HG02885 (cell line): Measurements from ENCODE around the gene SNAPC4.
"Not testable (repeated sequence)": the region's sequence is repeated elsewhere in the genome, so short reads cannot be mapped to it uniquely, and the experiment has no call there.

Source experiments
- ATAC-seq: cut with Tn5 transposase; IDR thresholded peaks from one replicate; pipeline ENCODE4 v1.9.1; 2021; ENCODE audit warnings: mild to moderate bottlenecking; ENCODE audit not compliant: unreplicated experiment, poor library complexity

The SNAPC4 gene

GRCh38 chr9:136433043-136433715 lies 33.2 kb upstream of the SNAPC4 start:
- ATAC-seq = no peak

GRCh38 chr9:136432591-136432990 lies 32.6 kb upstream of the SNAPC4 start:
- ATAC-seq = no peak

GRCh38 chr9:136431782-136432350 lies 31.9 kb upstream of the SNAPC4 start:
- no peak for ATAC-seq

DNA sequence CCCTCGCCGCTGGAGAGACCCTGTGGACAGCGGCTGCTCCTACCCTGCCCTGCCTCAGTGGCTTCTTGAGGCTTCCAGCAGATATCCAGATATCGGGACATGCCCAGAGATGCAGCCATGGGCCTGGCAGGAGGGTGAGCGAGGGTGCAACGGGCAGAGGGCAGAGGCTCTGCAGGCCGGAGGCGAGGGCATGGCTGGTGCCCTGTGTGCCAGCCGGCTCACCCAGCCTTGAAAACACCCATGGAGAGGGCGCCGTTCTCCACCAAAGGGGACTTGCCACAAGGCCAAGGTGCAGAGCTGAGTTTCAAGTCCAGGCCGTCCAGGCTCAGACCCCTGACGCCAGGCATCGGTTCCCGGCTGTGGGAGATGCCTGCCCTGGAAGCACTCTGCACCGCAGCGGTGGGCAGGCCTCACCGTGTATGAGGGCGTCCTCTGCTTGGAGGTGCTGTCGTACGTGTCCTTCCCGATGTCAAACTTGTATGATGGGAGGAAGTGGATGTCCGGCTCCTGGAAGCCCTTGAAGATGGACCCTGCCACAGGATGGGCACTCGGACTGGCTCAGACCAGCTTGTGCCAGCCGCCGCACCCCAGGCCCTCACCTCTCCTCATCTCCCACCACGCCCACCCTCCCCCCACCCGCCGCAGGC lies 30.7 kb upstream of the SNAPC4 start:
- no peak for ATAC-seq

DNA sequence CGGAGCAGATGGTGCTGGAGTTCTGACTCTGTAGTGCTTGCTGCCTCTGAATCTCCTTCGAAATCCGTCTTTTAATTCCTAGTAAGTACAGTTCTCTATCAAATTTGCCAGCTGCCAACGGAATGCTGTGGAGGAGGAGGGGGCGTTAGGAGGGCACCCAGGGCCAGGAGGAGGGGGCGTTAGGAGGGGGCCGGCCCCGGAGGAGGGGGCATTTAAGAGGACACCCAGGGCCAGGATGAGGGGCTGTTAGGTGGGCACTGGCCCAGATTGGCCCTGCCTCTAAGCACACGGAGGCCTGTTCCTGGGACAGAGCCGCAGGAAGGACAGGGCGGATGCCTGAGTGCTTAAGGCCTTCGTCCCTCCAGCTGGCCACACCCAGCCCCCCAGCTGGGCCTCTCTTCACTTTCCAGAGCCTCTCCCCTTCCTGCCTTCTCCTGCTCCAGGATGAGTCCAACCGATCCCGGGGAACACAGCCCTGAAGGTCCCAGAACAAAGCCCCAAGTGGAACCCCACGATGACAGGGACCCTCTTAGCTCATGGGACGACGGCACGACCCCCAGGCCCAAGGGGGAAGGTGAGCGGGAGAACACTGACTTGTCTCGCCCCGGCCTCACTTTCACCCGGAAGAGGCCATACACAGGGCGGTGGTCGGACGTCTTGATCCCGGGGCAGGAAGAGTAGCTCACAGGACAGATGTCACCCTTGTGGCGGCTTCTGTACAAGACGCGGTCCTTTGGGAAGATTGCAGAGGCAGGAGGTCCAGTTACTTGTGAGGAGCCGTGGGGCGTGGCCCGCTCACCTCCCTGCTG lies 29.9 kb upstream of the SNAPC4 start:
- no peak for ATAC-seq

DNA sequence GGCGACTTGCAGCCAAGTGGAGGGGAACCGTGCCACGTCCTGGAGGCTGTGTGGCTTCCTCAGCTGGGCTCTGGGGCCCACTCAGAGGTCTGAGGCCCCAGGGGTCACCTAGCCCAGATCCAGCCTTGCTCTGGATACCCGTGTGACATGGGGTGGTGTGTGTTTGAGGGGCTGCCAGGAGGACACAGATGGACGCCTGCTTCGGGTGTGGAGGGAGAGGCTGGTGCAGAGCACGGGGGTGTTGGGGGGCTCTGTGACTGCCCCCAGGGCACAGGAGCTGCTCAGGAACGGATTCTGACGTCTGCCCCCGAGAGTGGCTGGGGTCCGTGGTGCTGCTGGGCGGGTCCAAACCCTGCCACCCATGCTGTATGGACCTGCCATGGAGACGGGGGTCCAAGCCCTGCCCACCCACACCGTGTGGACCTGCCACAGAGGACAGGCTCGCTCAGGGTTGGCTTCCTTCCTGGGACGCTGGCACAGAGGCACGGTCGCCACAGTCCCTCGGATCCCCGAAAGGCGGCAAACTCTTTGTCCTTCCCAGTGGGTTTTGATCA lies 29.2 kb upstream of the SNAPC4 start:
- ATAC-seq = no peak

GRCh38 chr9:136426787-136427186 lies 26.8 kb upstream of the SNAPC4 start:
- ATAC-seq = no peak

GRCh38 chr9:136425367-136425766 lies 25.4 kb upstream of the SNAPC4 start:
- not testable (repeated sequence) for ATAC-seq

GRCh38 chr9:136424750-136425362 lies 24.9 kb upstream of the SNAPC4 start:
- no peak for ATAC-seq

- ATAC-seq = no peak
Measured at GRCh38 chr9:136423432-136424146, 23.6 kb upstream of the SNAPC4 start.

DNA sequence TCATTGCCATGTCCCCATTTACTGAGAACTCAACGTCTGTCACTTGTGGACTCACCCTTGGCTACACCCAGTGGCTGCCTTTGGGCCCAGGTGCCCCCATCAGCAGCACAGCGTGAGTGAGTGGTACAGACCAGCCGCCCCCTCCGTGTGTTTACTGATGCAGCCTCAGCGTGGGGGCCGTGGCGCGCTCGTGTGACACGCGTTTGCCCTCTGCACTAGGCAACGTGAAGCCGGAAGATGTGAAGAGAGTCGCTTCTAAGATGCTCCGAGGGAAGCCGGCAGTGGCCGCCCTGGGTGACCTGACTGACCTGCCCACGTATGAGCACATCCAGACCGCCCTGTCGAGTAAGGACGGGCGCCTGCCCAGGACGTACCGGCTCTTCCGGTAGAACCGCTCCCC lies 22.9 kb upstream of the SNAPC4 start:
- no peak for ATAC-seq

DNA sequence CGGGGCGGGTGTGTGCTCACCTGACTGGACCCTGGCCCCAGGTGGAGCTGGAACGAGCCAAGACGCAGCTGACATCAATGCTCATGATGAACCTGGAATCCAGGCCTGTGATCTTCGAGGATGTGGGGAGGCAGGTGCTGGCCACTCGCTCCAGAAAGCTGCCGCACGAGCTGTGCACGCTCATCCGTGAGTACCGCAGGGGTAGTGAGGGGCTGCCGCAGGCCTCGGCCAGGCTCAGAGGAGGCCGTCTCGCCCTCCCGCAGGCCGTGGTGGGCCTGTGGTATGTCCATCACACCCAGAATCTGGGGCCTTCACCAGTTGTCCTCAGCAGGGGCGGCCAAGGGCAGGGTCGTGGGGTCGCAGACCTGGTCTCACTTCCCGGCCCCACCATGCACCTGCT lies 21.8 kb upstream of the SNAPC4 start:
- no peak for ATAC-seq

GRCh38 chr9:136419092-136419420 lies 19.1 kb upstream of the SNAPC4 start:
- ATAC-seq = no peak

GRCh38 chr9:136418182-136419091 lies 18.5 kb upstream of the SNAPC4 start:
- ATAC-seq = no peak

- no peak for ATAC-seq
Measured at GRCh38 chr9:136416914-136417313, 16.9 kb upstream of the SNAPC4 start.

DNA sequence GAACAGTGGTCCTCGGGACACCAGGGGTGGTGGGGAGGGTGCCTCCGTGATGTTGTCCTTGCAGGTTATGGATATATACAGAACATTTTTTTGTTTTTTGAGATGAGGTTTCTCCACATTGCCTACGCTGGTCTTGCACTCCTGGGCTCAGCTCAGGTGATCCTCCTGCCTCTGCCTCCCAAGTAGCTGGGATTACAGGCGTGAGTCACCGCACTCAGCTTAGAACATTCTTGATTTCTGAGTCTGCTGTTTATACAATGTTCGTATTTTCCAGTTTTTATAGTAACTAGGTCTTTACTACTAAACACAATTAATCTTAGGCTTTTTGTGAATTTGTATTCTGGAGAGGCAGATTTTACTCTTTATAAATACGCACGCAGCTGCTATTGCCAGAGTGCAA lies 16.5 kb upstream of the SNAPC4 start:
- ATAC-seq = no peak

- ATAC-seq = no peak
Measured at GRCh38 chr9:136412962-136413361, 13.0 kb upstream of the SNAPC4 start.

GRCh38 chr9:136411378-136411777 lies 11.4 kb upstream of the SNAPC4 start:
- no peak for ATAC-seq
